MCF 10A (cell line): ENCODE results near the gene CCNB2. TPM values are rescaled to one million over a fixed set of nuclear protein-coding genes. Genes with fewer than 3 reads are reported as not detected.
A peak's percentile ranks its signal among the peaks of the same experiment; 100 is the strongest.

Experiments
- BruUV-seq: library from RNA; stranded (reverse); fragments of 400-500 nt; replicated peaks from 2 replicates; lab custom pipeline; 2021; lab: Mats Ljungman, UMichigan
- CTCF ChIA-PET: fragments of 300-600 bp; sonication (Branson Sonifier 250); formaldehyde crosslinking; extraction: SDS; loops from one replicate; lab custom pipeline; 2021; ENCODE audit warnings: antibody characterized with exemption, inconsistent platforms; lab: Yijun Ruan, JAX
- POLR2A ChIA-PET: fragments of 300-600, 350-650 bp; sonication (Branson Sonifier 250); formaldehyde crosslinking; extraction: SDS; loops from one replicate; lab custom pipeline; 2020; ENCODE audit warnings: antibody characterized with exemption, inconsistent platforms; lab: Yijun Ruan, JAX
- DNase-seq: peaks from one replicate; pipeline ENCODE4 v3.0.0-alpha.2; 2018; ENCODE audit not compliant: unreplicated experiment
- H3K27ac Mint-ChIP-seq: one replicate; pipeline ENCODE4 v1.8.0; 2022; ENCODE audit warnings: mild to moderate bottlenecking, low read depth, mixed read lengths; ENCODE audit not compliant: unreplicated experiment
- H3K27me3 Mint-ChIP-seq: one replicate; pipeline ENCODE4 v1.8.0; 2022; ENCODE audit warnings: mixed read lengths; ENCODE audit not compliant: insufficient read depth, unreplicated experiment
- H3K36me3 Mint-ChIP-seq: one replicate; pipeline ENCODE4 v1.8.0; 2022; ENCODE audit warnings: mild to moderate bottlenecking, moderate library complexity, mixed read lengths; ENCODE audit not compliant: insufficient read depth, unreplicated experiment
- H3K4me1 Mint-ChIP-seq: one replicate; pipeline ENCODE4 v1.8.0; 2022; ENCODE audit warnings: mixed read lengths; ENCODE audit not compliant: insufficient read depth, unreplicated experiment
- H3K4me3 Mint-ChIP-seq: one replicate; pipeline ENCODE4 v1.8.0; 2022; ENCODE audit warnings: mild to moderate bottlenecking, moderate library complexity, mixed read lengths; ENCODE audit not compliant: unreplicated experiment
- H3K9me3 Mint-ChIP-seq: one replicate; pipeline ENCODE4 v1.8.0; 2022; ENCODE audit warnings: mixed read lengths; ENCODE audit not compliant: unreplicated experiment
- intact Hi-C: fragments of 100-400 bp; cut with micrococcal nuclease; formaldehyde crosslinking; loops from 2 replicates; pipeline ENCODE4 v1.14.1; 2022
- total RNA-seq: library from RNA; stranded (reverse); gene quantifications from 2 replicates; pipeline ENCODE4 v1.2.3, GENCODE V29; 2022
- TF ChIP-seq, protein P1 (sequence below): fragments of 200-600 bp; IDR thresholded peaks from one replicate; pipeline ENCODE4 v1.8.0; 2022; ENCODE audit warnings: antibody characterized with exemption, mild to moderate bottlenecking; ENCODE audit not compliant: unreplicated experiment

Gene CCNB2
- total RNA-seq, 1 experiment from 2014 or later, result 54.1 TPM

GRCh38 chr15:59157396-59157795 is 52.5 kb downstream of the CCNB2 start:
- Mint-ChIP-seq H3K27me3 (no peaks in the 10 kb centered on the region), H3K27ac (no peak overlapping the region), H3K36me3 (peaks cover 36% of the 10 kb centered on the region), H3K4me3 (no peak overlapping the region), H3K4me1 (no peaks in the 10 kb centered on the region), H3K9me3 (no peaks in the 10 kb centered on the region)
- CTCF ChIA-PET, result no interaction called here
- POLR2A ChIA-PET, result interaction anchor here (0.7 to 1.2 kb wide), 2 partner anchors 13 to 500 kb away, joined by 3 read pairs; partner anchors contain the start of gene GTF2A2
- TF ChIP-seq, protein P1, sequence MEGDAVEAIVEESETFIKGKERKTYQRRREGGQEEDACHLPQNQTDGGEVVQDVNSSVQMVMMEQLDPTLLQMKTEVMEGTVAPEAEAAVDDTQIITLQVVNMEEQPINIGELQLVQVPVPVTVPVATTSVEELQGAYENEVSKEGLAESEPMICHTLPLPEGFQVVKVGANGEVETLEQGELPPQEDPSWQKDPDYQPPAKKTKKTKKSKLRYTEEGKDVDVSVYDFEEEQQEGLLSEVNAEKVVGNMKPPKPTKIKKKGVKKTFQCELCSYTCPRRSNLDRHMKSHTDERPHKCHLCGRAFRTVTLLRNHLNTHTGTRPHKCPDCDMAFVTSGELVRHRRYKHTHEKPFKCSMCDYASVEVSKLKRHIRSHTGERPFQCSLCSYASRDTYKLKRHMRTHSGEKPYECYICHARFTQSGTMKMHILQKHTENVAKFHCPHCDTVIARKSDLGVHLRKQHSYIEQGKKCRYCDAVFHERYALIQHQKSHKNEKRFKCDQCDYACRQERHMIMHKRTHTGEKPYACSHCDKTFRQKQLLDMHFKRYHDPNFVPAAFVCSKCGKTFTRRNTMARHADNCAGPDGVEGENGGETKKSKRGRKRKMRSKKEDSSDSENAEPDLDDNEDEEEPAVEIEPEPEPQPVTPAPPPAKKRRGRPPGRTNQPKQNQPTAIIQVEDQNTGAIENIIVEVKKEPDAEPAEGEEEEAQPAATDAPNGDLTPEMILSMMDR, result no peak
- no TSS peak for BruUV-seq
- intact Hi-C loops, result no loop called here
- no peak for DNase-seq

GRCh38 chr15:59157840-59158700 is 53.1 kb downstream of the CCNB2 start:
- no peak for DNase-seq
- H3K27me3 Mint-ChIP-seq, result no peaks in the 10 kb centered on the region
- H3K4me3 Mint-ChIP-seq, result no peak overlapping the region
- intact Hi-C loops, result no loop called here
- H3K27ac Mint-ChIP-seq, result peak overlapping the region; percentile 7
- no peaks in the 10 kb centered on the region for H3K9me3 Mint-ChIP-seq
- ChIA-PET CTCF (interaction anchor here (0.8 to 1.4 kb wide), 2 partner anchors 15 to 17 kb away, joined by 3 to 4 read pairs; no protein-coding TSS in a partner anchor), POLR2A (interaction anchor here (1.2 kb wide), 1 partner anchor 12 kb away, joined by 3 read pairs; no protein-coding TSS in a partner anchor)
- TF ChIP-seq, protein P1, result no peak
- peaks cover 36% of the 10 kb centered on the region for H3K36me3 Mint-ChIP-seq
- no peaks in the 10 kb centered on the region for H3K4me1 Mint-ChIP-seq
- BruUV-seq, result no TSS peak

DNA sequence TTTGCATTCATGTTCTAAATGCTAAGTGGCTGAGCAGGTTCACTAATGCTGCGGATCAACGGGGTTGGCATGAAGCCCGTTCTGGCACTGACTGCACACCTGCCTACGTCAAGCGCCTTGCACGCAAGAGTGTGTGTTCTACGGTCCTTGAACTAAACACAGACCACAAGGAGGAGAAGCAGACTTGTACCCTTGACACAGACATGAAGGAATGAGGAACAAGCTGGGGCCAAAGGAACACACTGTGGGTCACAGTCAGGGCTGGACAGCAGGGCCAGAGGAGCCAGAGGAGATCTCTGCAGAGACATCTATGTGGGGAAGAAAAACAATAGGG is 53.7 kb downstream of the CCNB2 start:
- ChIA-PET CTCF (interaction anchor here (0.8 to 1.4 kb wide), 2 partner anchors 15 to 16 kb away, joined by 3 to 4 read pairs; no protein-coding TSS in a partner anchor), POLR2A (no interaction called here)
- no peak for DNase-seq
- TF ChIP-seq, protein P1, result no peak
- Mint-ChIP-seq H3K27me3 (no peaks in the 10 kb centered on the region), H3K36me3 (peaks cover 35% of the 10 kb centered on the region), H3K27ac (peak overlapping the region; percentile 7), H3K4me3 (no peak overlapping the region), H3K9me3 (no peaks in the 10 kb centered on the region), H3K4me1 (no peaks in the 10 kb centered on the region)
- no TSS peak for BruUV-seq
- intact Hi-C loops, result no loop called here

- ChIA-PET CTCF (interaction anchor here (0.8 to 1.4 kb wide), 2 partner anchors 16 kb away, joined by 3 to 4 read pairs; no protein-coding TSS in a partner anchor), POLR2A (no interaction called here)
- no TSS peak for BruUV-seq
- intact Hi-C loops, result no loop called here
- Mint-ChIP-seq H3K27ac (no peak overlapping the region), H3K36me3 (peaks cover 30% of the 10 kb centered on the region), H3K4me1 (no peaks in the 10 kb centered on the region), H3K27me3 (no peaks in the 10 kb centered on the region), H3K9me3 (no peaks in the 10 kb centered on the region), H3K4me3 (no peak overlapping the region)
- TF ChIP-seq, protein P1, result no peak
- no peak for DNase-seq
Measured at GRCh38 chr15:59159210-59159609, 54.3 kb downstream of the CCNB2 start.
